ENCODE data around the gene NSD2. TPM values are rescaled to one million over a fixed set of nuclear protein-coding genes. Genes with fewer than 3 reads are reported as not detected.

The NSD2 gene
- total and polyA plus RNA-seq, 9 of the 15 experiments (the other 6 are each of a cell fraction or from before 2014, with no cell fraction given): 6.4 to 126 (median 58.8) TPM

DNA sequence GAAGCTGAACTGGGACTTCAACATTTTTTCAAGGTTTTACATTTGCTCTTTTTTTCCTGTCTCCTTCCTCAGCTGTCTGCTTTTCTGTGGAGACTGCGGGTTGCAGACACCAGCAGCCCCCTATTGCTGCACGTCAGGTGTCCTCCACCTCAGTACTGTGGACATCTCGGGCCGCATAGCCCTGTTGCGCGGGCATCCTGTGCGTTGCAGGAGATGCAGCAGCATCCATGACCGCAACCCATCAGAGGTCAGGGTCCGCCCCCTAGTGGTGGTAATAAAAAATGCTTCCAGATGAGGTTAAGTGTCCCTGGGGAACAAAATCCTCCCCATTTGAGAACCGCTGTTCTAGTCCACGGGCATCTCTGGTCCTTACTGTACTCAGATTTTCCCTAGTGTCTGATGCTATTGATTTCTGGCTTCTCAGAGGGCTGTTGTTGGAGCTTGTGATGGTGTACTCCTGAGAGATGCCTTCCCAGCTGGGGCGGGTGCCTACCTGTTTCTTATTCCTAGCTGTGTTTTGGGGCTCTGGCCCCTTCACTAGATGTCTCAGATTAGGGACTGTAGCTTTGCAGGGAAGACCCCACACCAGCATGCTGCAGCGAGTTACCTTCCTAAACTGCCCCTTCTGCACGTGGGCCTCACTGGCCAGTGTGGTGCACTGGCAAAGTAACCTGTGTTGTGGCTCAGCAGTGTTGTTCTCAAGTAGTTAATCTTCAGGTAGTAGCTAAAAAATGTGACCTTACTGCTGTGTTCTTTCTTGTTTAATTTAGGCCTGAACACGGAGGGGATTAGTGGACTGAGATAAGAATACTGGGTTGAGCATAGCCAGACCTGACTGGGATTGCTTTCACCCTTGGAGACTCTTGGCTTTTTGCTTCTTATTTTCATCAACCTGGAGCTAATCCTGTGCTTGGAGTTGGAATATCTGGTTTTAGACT lies 28.2 kb downstream of the NSD2 start (continued):
- TF ChIP-seq, protein P1, sequence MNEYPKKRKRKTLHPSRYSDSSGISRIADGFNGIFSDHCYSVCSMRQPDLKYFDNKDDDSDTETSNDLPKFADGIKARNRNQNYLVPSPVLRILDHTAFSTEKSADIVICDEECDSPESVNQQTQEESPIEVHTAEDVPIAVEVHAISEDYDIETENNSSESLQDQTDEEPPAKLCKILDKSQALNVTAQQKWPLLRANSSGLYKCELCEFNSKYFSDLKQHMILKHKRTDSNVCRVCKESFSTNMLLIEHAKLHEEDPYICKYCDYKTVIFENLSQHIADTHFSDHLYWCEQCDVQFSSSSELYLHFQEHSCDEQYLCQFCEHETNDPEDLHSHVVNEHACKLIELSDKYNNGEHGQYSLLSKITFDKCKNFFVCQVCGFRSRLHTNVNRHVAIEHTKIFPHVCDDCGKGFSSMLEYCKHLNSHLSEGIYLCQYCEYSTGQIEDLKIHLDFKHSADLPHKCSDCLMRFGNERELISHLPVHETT (CRISPR knock-in tag; conservative IDR thresholded peaks at IDR 0.05 in 1 of 2, IDR thresholded peaks at IDR 0.05 in 1 of 2): no peak
- TF ChIP-seq CEBPG (CRISPR knock-in tag; IDR thresholded peaks at IDR 0.05) (peak; percentile 83), CEBPG (tag; conservative IDR thresholded peaks at IDR 0.05 in 1 of 2, IDR thresholded peaks at IDR 0.05 in 1 of 2) (no peak), SRSF3 (IDR thresholded peaks at IDR 0.05; ENCODE audit: insufficient read depth, low read length) (no peak), U2AF2 (optimal IDR thresholded peaks at IDR 0.05; ENCODE audit: low read depth, low read length) (no peak), MECOM (CRISPR knock-in tag; IDR thresholded peaks at IDR 0.05) (0 out of 2 replicates have a peak, but pooled peaks have one; percentile 10), RHOXF2B (CRISPR knock-in tag; conservative IDR thresholded peaks at IDR 0.05) (no peak), HNRNPUL1 (IDR thresholded peaks at IDR 0.05; ENCODE audit: low read length) (no peak), E2F3 (CRISPR knock-in tag; IDR thresholded peaks at IDR 0.05) (no peak), CBFA2T3 (IDR thresholded peaks at IDR 0.05) (no peak), BHLHE40 (IDR thresholded peaks at IDR 0.05; ENCODE audit: low read length) (peak; percentile 30; the same call in 1 of the 2 replicates), XRCC5 (IDR thresholded peaks at IDR 0.05; ENCODE audit: low read depth, low read length) (peak; percentile 48), FOXA1 (IDR thresholded peaks at IDR 0.05; ENCODE audit: borderline replicate concordance) (no peak), PTBP1 (IDR thresholded peaks at IDR 0.05; ENCODE audit: low read depth, low read length) (no peak)
- TF ChIP-seq, protein P2, sequence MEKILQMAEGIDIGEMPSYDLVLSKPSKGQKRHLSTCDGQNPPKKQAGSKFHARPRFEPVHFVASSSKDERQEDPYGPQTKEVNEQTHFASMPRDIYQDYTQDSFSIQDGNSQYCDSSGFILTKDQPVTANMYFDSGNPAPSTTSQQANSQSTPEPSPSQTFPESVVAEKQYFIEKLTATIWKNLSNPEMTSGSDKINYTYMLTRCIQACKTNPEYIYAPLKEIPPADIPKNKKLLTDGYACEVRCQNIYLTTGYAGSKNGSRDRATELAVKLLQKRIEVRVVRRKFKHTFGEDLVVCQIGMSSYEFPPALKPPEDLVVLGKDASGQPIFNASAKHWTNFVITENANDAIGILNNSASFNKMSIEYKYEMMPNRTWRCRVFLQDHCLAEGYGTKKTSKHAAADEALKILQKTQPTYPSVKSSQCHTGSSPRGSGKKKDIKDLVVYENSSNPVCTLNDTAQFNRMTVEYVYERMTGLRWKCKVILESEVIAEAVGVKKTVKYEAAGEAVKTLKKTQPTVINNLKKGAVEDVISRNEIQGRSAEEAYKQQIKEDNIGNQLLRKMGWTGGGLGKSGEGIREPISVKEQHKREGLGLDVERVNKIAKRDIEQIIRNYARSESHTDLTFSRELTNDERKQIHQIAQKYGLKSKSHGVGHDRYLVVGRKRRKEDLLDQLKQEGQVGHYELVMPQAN (IDR thresholded peaks at IDR 0.05; ENCODE audit: borderline replicate concordance): no peak
- TF ChIP-seq, protein P3, sequence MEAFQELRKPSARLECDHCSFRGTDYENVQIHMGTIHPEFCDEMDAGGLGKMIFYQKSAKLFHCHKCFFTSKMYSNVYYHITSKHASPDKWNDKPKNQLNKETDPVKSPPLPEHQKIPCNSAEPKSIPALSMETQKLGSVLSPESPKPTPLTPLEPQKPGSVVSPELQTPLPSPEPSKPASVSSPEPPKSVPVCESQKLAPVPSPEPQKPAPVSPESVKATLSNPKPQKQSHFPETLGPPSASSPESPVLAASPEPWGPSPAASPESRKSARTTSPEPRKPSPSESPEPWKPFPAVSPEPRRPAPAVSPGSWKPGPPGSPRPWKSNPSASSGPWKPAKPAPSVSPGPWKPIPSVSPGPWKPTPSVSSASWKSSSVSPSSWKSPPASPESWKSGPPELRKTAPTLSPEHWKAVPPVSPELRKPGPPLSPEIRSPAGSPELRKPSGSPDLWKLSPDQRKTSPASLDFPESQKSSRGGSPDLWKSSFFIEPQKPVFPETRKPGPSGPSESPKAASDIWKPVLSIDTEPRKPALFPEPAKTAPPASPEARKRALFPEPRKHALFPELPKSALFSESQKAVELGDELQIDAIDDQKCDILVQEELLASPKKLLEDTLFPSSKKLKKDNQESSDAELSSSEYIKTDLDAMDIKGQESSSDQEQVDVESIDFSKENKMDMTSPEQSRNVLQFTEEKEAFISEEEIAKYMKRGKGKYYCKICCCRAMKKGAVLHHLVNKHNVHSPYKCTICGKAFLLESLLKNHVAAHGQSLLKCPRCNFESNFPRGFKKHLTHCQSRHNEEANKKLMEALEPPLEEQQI (IDR thresholded peaks at IDR 0.05): no peak
- TF ChIP-seq, protein P4, sequence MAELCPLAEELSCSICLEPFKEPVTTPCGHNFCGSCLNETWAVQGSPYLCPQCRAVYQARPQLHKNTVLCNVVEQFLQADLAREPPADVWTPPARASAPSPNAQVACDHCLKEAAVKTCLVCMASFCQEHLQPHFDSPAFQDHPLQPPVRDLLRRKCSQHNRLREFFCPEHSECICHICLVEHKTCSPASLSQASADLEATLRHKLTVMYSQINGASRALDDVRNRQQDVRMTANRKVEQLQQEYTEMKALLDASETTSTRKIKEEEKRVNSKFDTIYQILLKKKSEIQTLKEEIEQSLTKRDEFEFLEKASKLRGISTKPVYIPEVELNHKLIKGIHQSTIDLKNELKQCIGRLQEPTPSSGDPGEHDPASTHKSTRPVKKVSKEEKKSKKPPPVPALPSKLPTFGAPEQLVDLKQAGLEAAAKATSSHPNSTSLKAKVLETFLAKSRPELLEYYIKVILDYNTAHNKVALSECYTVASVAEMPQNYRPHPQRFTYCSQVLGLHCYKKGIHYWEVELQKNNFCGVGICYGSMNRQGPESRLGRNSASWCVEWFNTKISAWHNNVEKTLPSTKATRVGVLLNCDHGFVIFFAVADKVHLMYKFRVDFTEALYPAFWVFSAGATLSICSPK (IDR thresholded peaks at IDR 0.05; ENCODE audit: borderline replicate concordance): no peak
- TF ChIP-seq, protein P5, sequence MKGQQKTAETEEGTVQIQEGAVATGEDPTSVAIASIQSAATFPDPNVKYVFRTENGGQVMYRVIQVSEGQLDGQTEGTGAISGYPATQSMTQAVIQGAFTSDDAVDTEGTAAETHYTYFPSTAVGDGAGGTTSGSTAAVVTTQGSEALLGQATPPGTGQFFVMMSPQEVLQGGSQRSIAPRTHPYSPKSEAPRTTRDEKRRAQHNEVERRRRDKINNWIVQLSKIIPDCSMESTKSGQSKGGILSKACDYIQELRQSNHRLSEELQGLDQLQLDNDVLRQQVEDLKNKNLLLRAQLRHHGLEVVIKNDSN (CRISPR knock-in tag; IDR thresholded peaks at IDR 0.05): no peak

All from K562 (cell line).